ENCODE measurements around the gene DUXB. TPM values are rescaled to one million over a fixed set of nuclear protein-coding genes. Genes with fewer than 3 reads are reported as not detected.

Gene DUXB
- polyA plus RNA-seq, 1 donor (not counting 4 experiments of a cell fraction or from before 2014, with no cell fraction given) = not detected

DNA sequence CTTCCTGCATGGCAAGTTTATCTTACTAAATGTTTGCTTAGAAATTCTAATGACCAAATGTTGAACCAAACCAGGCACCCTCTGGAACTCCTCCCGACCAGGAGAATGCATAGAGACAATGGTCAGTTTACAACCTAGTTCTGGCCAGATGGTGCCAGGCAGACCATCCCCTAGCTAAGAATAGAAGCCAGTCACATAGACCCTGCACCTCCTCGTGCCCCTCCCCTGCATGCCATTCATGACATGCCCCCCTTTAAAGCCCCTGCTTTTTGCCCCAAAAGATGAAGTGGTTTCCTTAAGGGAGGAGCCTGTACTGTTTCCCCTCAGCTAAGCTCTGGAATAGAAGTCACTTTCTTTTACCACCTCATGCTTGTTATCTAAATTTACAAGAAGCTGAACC lies 31.6 kb upstream of the DUXB start:
- Histone ChIP-seq H3K4me2 (ENCODE audit: control insufficient read depth, extremely low read depth, insufficient read depth, low read depth, low read length) (no peak overlapping the region), H3K9me3 (ENCODE audit: control insufficient read depth, low read depth, low read length) (no peaks in the 10 kb centered on the region), H2AFZ (ENCODE audit: control insufficient read depth, low read length) (no peak overlapping the region), H3K9me1 (ENCODE audit: control insufficient read depth, extremely low read depth, insufficient read depth, low read length) (no peaks in the 10 kb centered on the region), H3K36me3 (ENCODE audit: control insufficient read depth in 2 of 2, extremely low read depth in 1 of 2, insufficient read depth in 2 of 2, low read length in 2 of 2) (no peaks in the 10 kb centered on the region), H3K9ac (ENCODE audit: control insufficient read depth, extremely low read depth, insufficient read depth, low read length) (no peak overlapping the region), H3K27me3 (ENCODE audit: control insufficient read depth, extremely low read depth, insufficient read depth, low read length) (no peaks in the 10 kb centered on the region), H4K20me1 (ENCODE audit: control insufficient read depth, extremely low read depth, insufficient read depth, low read length) (no peaks in the 10 kb centered on the region), H3K4me1 (ENCODE audit: control insufficient read depth, extremely low read depth, insufficient read depth, low read length) (no peaks in the 10 kb centered on the region), H3K79me2 (ENCODE audit: control insufficient read depth, insufficient read depth, low read length) (no peaks in the 10 kb centered on the region), H3K27ac (ENCODE audit: control insufficient read depth, insufficient read depth, low read length) (no peak overlapping the region), H3K4me3 (ENCODE audit: control insufficient read depth in 2 of 3, extremely low read depth in 1 of 3, insufficient read depth in 2 of 3, low read depth in 1 of 3, low read length in 3 of 3) (no peak overlapping the region)
- dilution Hi-C loops (cut with MboI; ENCODE audit: extremely low pct_ligation_motif_present, low sequenced_read_pairs) = no loop called here
- TF ChIP-seq, protein P1, sequence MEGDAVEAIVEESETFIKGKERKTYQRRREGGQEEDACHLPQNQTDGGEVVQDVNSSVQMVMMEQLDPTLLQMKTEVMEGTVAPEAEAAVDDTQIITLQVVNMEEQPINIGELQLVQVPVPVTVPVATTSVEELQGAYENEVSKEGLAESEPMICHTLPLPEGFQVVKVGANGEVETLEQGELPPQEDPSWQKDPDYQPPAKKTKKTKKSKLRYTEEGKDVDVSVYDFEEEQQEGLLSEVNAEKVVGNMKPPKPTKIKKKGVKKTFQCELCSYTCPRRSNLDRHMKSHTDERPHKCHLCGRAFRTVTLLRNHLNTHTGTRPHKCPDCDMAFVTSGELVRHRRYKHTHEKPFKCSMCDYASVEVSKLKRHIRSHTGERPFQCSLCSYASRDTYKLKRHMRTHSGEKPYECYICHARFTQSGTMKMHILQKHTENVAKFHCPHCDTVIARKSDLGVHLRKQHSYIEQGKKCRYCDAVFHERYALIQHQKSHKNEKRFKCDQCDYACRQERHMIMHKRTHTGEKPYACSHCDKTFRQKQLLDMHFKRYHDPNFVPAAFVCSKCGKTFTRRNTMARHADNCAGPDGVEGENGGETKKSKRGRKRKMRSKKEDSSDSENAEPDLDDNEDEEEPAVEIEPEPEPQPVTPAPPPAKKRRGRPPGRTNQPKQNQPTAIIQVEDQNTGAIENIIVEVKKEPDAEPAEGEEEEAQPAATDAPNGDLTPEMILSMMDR (optimal IDR thresholded peaks at IDR 0.05 in 1 of 3, IDR thresholded peaks at IDR 0.05 in 1 of 3, conservative IDR thresholded peaks at IDR 0.05 in 1 of 3; ENCODE audit: extremely low read depth in 1 of 3, insufficient read depth in 2 of 3, low read length in 3 of 3) = no peak
- no peak for TF ChIP-seq EZH2 (IDR thresholded peaks at IDR 0.05; ENCODE audit: low read length)
- DNase-seq (ENCODE audit: low read depth, low spot score) (no peak), FAIRE-seq (no peak)

DNA sequence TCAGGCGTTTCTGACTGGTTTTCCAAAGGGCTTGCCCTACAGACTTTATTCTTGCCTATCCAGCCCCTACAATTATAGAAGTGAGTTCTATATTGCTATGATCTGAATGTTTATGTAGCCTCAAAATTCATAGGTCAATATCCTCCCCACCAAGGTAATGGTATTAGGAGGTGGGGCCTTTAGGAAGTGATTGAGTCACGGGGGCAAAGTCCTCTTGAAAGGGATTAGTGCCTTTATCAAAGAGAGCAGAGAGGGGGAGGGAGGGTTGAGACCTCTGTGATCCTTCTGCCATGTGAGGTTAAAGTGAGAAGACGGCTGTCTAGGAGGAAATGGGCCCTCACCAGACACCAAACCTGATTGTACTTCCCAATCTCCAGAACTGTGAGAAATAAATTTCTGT lies 26.0 kb upstream of the DUXB start:
- Histone ChIP-seq H3K4me3 (ENCODE audit: control insufficient read depth in 2 of 3, extremely low read depth in 1 of 3, insufficient read depth in 2 of 3, low read depth in 1 of 3, low read length in 3 of 3) (no peak overlapping the region), H2AFZ (ENCODE audit: control insufficient read depth, low read length) (no peak overlapping the region), H3K27ac (ENCODE audit: control insufficient read depth, insufficient read depth, low read length) (no peak overlapping the region), H3K4me1 (ENCODE audit: control insufficient read depth, extremely low read depth, insufficient read depth, low read length) (no peaks in the 10 kb centered on the region), H3K36me3 (ENCODE audit: control insufficient read depth in 2 of 2, extremely low read depth in 1 of 2, insufficient read depth in 2 of 2, low read length in 2 of 2) (no peaks in the 10 kb centered on the region), H3K9me3 (ENCODE audit: control insufficient read depth, low read depth, low read length) (no peaks in the 10 kb centered on the region), H3K27me3 (ENCODE audit: control insufficient read depth, extremely low read depth, insufficient read depth, low read length) (no peaks in the 10 kb centered on the region), H4K20me1 (ENCODE audit: control insufficient read depth, extremely low read depth, insufficient read depth, low read length) (no peaks in the 10 kb centered on the region), H3K9me1 (ENCODE audit: control insufficient read depth, extremely low read depth, insufficient read depth, low read length) (no peaks in the 10 kb centered on the region), H3K9ac (ENCODE audit: control insufficient read depth, extremely low read depth, insufficient read depth, low read length) (no peak overlapping the region), H3K4me2 (ENCODE audit: control insufficient read depth, extremely low read depth, insufficient read depth, low read depth, low read length) (no peak overlapping the region), H3K79me2 (ENCODE audit: control insufficient read depth, insufficient read depth, low read length) (no peaks in the 10 kb centered on the region)
- FAIRE-seq (no peak), DNase-seq (ENCODE audit: low read depth, low spot score) (no peak)
- dilution Hi-C loops (cut with MboI; ENCODE audit: extremely low pct_ligation_motif_present, low sequenced_read_pairs) = no loop called here
- no peak for TF ChIP-seq EZH2 (IDR thresholded peaks at IDR 0.05; ENCODE audit: low read length)
- TF ChIP-seq, protein P1 (optimal IDR thresholded peaks at IDR 0.05 in 1 of 3, IDR thresholded peaks at IDR 0.05 in 1 of 3, conservative IDR thresholded peaks at IDR 0.05 in 1 of 3; ENCODE audit: extremely low read depth in 1 of 3, insufficient read depth in 2 of 3, low read length in 3 of 3) = no peak
